Testis (tissue), 3 donors: ENCODE results near the gene TUT4. TPM values are rescaled to one million over a fixed set of nuclear protein-coding genes. Genes with fewer than 3 reads are reported as not detected.

Experiments
- DNase-seq: peaks from one replicate; pipeline ENCODE4 v3.0.0-alpha.2; 2019
- H3K27ac ChIP-seq, 2 donors: fragments of 200-600 bp; sonication (generic); one replicate each; pipeline ENCODE4 v1.5.1; 2019
- H3K27me3 ChIP-seq: fragments of 200-600 bp; sonication (generic); one replicate; pipeline ENCODE4 v1.5.1; 2019
- H3K36me3 ChIP-seq: fragments of 200-600 bp; sonication (generic); one replicate; pipeline ENCODE4 v1.5.1; 2017; ENCODE audit warnings: low read depth; ENCODE audit errors: missing control alignments
- H3K4me1 ChIP-seq: fragments of 200-600 bp; sonication (generic); one replicate; pipeline ENCODE4 v1.5.1; 2019
- H3K4me3 ChIP-seq, 2 donors: fragments of 200-600 bp; sonication (generic); one replicate each; pipeline ENCODE4 v1.5.1; 2017 to 2019
- H3K9me3 ChIP-seq: fragments of 200-600 bp; sonication (generic); one replicate; pipeline ENCODE4 v1.5.1; 2017
- POLR2A ChIP-seq: fragments of 450-650 bp; IDR thresholded peaks from one replicate; pipeline ENCODE4 v1.6.1; 2017; ENCODE audit warnings: antibody characterized with exemption, mild to moderate bottlenecking, moderate library complexity
- WGBS, 2 donors: methylation state at CpG; one replicate each; pipeline ENCODE4 v1.1.5; 2018; 5-methylcytosine and 5-hydroxymethylcytosine counted together
- intact Hi-C: fragments of 100-400 bp; cut with DNase I; formaldehyde crosslinking; loops from one replicate; pipeline ENCODE4 v1.15.1; 2023; ENCODE audit warnings: low total_unique reads
- polyA plus RNA-seq: library from polyadenylated mRNA; stranded (reverse); fragments of 350-450 nt; fragmentation: Illumina TruSeq; extraction: RNeasy Lipid Tissue Mini Kit (QIAGEN cat#74804); gene quantifications from one replicate; pipeline ENCODE4 v1.2.3, GENCODE V29; 2014; ENCODE audit warnings: low read depth, low replicate concordance; ENCODE audit not compliant: insufficient read depth
- total RNA-seq, 2 donors: library from RNA; depleted of rRNA; stranded (reverse); fragments of >200 nt; gene quantifications; one replicate each; pipeline ENCODE4 v1.2.3, GENCODE V29; 2016
- TF ChIP-seq, protein P1 (sequence below), 3 experiments: fragments of 450-650 bp in 2 of 3; fragments of 200-600 bp in 1 of 3; sonication (generic) in 1 of 3; IDR thresholded peaks; one replicate each; pipeline ENCODE4 v1.5.1; 2016 to 2019; ENCODE audit warnings: antibody characterized with exemption in 3 of 3, mild to moderate bottlenecking in 2 of 3, moderate library complexity in 1 of 3

Gene TUT4
- total and polyA plus RNA-seq, 3 donors from 2014 or later = 63.3 to 146 (median 136) TPM

DNA sequence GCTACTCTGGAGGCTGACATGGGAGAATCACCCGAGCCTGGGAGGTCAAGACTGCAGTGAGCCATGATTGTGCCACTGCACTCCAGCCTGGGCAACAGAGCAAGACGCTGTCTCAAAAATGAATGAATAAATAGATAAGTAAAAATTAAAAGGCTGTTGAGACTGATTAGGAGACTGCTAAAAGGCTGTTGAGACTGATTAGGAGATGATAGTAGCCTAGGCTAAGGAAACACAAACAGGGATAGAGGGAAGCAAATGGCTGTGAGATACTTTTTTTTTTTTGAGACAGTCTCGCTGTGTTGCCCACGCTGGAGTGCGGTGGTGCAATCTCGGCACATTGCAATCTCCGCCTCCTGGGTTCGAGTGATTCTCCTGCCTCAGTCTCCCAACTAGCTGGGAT lies 120.1 kb downstream of the TUT4 start:
- Histone ChIP-seq H3K27ac (no peak overlapping the region), H3K9me3 (no peaks in the 10 kb centered on the region), H3K4me3 (no peak overlapping the region), H3K4me1 (peaks cover 3% of the 10 kb centered on the region), H3K36me3 (no peaks in the 10 kb centered on the region), H3K27me3 (no peaks in the 10 kb centered on the region)
- 95 to 97% methylated on average over 8 of the region's 8 CpGs for WGBS, 2 donors
- no peak for DNase-seq
- TF ChIP-seq, protein P1, sequence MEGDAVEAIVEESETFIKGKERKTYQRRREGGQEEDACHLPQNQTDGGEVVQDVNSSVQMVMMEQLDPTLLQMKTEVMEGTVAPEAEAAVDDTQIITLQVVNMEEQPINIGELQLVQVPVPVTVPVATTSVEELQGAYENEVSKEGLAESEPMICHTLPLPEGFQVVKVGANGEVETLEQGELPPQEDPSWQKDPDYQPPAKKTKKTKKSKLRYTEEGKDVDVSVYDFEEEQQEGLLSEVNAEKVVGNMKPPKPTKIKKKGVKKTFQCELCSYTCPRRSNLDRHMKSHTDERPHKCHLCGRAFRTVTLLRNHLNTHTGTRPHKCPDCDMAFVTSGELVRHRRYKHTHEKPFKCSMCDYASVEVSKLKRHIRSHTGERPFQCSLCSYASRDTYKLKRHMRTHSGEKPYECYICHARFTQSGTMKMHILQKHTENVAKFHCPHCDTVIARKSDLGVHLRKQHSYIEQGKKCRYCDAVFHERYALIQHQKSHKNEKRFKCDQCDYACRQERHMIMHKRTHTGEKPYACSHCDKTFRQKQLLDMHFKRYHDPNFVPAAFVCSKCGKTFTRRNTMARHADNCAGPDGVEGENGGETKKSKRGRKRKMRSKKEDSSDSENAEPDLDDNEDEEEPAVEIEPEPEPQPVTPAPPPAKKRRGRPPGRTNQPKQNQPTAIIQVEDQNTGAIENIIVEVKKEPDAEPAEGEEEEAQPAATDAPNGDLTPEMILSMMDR (IDR thresholded peaks at IDR 0.05) = no peak
- no peak for TF ChIP-seq POLR2A
- intact Hi-C loops = no loop called here

- Histone ChIP-seq H3K27me3 (no peaks in the 10 kb centered on the region), H3K27ac (no peak overlapping the region), H3K4me1 (no peaks in the 10 kb centered on the region), H3K9me3 (no peaks in the 10 kb centered on the region), H3K36me3 (no peaks in the 10 kb centered on the region), H3K4me3 (no peak overlapping the region)
- TF ChIP-seq, protein P1 (IDR thresholded peaks at IDR 0.05) = no peak
- no peak for TF ChIP-seq POLR2A
- intact Hi-C loops = no loop called here
- 62 to 71% methylated on average over 1 of the region's 1 CpG for WGBS, 2 donors
- DNase-seq = no peak
These were observed 125.7 kb downstream of the TUT4 start for GRCh38 chr1:52427152-52427551.

DNA sequence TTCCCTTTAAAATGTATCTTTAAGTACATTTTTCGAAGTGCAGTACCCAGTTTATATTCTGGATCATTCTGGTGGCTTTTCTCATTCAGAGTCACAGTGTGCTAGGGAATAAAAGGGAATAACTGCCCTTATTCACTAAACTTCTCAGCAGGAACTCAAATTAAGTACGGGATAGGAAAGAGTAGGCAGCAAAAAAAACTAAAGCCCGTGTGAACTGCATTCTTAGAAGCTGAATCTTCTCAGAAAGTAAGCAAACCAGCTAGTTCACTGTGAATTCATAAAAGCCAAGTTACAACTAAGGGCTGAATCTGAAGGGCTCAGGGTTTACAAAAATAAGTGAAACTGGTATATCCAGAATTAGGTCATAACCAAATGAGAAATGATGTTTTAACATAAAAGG lies 126.5 kb downstream of the TUT4 start:
- WGBS, 2 donors = 75 to 82% methylated on average over 3 of the region's 3 CpGs
- H3K36me3 ChIP-seq = no peaks in the 10 kb centered on the region
- no peak overlapping the region for H3K27ac ChIP-seq
- no peak for DNase-seq
- H3K9me3 ChIP-seq = no peaks in the 10 kb centered on the region
- H3K4me3 ChIP-seq = no peak overlapping the region
- H3K4me1 ChIP-seq = no peaks in the 10 kb centered on the region
- intact Hi-C loops = no loop called here
- TF ChIP-seq POLR2A = no peak
- TF ChIP-seq, protein P1 (IDR thresholded peaks at IDR 0.05) = no peak
- H3K27me3 ChIP-seq = no peaks in the 10 kb centered on the region

GRCh38 chr1:52424813-52425212 lies 128.1 kb downstream of the TUT4 start:
- no peak for DNase-seq
- Histone ChIP-seq H3K27ac (no peak overlapping the region), H3K4me1 (no peaks in the 10 kb centered on the region), H3K36me3 (no peaks in the 10 kb centered on the region), H3K9me3 (no peaks in the 10 kb centered on the region), H3K4me3 (no peak overlapping the region), H3K27me3 (no peaks in the 10 kb centered on the region)
- 93 to 96% methylated on average over 1 of the region's 1 CpG for WGBS, 2 donors
- intact Hi-C loops = no loop called here
- TF ChIP-seq POLR2A = no peak
- TF ChIP-seq, protein P1 (IDR thresholded peaks at IDR 0.05) = no peak

DNA sequence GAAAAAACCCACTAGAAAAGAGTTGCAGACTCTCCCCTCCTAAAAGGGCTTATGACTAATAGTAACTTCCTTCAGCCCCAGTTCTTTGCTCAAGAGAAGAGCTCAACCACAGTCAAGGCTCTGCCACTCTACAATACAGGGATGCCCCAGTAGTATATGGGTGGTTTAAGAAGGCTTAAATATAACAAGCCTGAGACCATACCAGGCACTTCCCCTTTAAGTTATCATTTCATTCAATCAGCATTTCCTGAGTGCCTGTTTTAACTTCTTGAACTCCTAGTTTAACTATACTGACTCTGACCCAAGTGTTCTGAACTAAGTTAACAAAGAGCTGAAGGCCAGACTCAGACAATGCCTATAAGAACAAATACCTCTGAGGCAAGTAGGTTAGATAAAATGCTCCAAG lies 128.7 kb downstream of the TUT4 start:
- intact Hi-C loops = no loop called here
- Histone ChIP-seq H3K4me3 (no peak overlapping the region), H3K27me3 (no peaks in the 10 kb centered on the region), H3K4me1 (no peaks in the 10 kb centered on the region), H3K9me3 (no peaks in the 10 kb centered on the region), H3K36me3 (no peaks in the 10 kb centered on the region), H3K27ac (no peak overlapping the region)
- DNase-seq = no peak
- TF ChIP-seq, protein P1 (IDR thresholded peaks at IDR 0.05) = no peak
- TF ChIP-seq POLR2A = no peak
